NCI-H774 (cell line): ENCODE results near the gene PPIL4.
"Not testable (repeated sequence)": the region's sequence is repeated elsewhere in the genome, so short reads cannot be mapped to it uniquely, and the experiment has no call there.

Experiments
- DNase-seq: peaks from one replicate; lab custom pipeline; 2025; lab: John Stamatoyannopoulos, UW

The PPIL4 gene

DNA sequence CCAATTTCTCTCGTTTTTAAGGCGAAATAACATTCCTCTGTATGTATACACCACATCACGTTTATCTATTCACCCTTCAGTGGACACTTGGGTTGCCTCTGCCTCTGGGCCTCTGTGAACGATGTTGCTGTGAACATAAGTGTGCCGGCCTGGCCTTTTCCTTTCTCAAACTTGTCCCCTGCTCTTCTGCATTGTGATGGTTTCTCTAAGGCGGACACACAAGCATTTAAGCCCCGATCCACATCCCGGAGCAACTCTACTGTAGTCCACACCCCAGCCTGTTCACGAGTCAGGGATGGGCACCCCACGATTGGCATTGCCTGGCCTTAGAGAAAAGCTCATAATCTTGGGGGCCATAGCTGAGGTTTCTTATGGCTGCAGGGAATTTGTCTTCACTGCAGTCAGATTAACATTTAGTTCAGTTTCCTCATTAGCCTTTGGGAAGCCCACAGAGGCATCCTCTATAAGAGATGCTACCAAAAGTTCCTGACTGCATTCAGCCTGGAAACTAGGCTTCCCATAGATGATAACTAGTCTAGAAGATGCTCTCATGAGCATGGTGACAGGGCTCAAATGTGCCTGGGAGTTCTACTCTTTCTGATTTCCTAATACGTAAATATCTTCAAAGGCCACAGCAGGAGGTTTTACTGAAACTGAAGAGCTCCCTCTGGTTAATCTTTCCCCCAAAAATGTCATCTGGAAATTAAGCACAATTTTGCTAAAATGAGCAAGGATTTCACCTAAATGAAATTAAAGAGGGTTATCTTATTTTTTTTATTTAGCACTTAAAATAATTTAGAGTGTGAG is 61.8 kb downstream of the PPIL4 start:
- DNase-seq, result no peak

GRCh38 chr6:149483334-149483725 is 62.5 kb downstream of the PPIL4 start:
- no peak for DNase-seq

DNA sequence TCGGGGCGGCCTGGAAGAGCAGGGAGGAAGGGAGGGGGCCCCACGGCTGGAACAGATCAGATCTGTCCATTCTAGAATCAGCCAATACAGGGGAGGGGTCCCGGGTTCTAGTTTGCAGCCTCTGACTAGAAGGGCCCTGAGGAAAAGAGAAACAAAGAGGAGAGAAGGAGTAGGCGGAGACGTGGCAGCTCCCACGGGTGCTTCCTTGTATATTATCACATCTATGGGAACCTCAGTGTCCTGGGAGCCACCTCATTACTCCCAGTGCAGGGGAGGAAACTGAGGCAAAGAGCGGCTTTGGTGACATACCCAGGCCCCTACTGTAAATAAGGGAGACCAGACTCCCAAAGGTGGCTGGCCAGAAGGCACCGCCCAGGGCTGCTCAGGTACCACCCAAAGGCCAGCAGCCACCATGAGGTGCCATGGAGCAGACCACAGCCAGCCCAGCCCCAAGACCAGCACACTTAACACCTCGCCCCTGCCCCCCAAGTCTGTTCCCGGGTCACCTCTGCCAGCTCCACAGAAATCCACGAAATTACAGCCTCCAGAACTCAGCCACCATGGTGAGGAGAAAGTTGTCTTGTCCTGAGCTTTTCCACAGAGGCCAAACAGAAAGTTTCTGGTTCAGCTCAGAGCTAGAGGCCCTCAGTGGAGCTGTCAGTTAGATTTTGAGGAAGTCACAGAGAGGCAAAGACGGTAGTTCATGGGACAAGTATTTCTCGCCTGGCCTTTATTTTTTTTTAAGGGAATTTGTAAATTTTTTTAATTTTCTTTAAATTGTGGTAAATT is 63.1 kb downstream of the PPIL4 start:
- DNase-seq, result no peak

DNA sequence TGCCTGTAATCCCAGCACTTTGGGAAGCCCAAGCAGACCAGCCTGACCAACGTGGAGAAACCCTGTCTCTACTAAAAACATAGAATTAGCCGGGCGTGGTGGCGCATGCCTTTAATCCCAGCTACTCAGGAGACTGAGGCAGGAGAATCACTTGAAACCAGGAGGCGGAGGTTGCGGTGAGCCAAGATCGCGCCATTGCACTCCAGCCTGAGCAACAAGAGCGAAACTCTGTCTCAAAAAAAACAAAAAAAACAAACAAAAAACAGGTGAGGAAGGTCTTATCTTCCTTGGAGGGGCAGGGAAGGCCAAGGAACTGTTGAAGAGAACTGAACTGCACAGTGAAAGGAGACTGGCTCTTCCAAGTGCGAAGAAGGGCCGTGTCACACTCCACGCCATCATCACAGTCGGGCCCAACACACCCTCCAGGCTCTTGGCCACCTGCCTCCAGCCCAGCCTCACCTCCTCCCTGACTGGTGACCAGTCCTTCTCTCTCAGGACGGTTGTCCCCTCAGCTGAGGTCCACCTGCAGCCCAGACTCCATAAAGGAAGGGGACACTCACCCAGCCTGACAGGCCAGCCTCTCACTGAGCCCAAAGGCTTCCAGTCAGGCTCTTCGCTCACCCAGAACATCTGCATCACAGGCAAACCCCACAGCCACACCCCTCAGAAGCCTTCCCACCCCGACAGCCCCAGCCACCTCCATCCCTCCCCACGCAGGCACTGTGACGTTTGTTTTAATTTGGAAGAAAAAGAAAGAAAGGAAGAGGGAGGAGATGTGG is 65.2 kb downstream of the PPIL4 start:
- DNase-seq, result no peak

DNA sequence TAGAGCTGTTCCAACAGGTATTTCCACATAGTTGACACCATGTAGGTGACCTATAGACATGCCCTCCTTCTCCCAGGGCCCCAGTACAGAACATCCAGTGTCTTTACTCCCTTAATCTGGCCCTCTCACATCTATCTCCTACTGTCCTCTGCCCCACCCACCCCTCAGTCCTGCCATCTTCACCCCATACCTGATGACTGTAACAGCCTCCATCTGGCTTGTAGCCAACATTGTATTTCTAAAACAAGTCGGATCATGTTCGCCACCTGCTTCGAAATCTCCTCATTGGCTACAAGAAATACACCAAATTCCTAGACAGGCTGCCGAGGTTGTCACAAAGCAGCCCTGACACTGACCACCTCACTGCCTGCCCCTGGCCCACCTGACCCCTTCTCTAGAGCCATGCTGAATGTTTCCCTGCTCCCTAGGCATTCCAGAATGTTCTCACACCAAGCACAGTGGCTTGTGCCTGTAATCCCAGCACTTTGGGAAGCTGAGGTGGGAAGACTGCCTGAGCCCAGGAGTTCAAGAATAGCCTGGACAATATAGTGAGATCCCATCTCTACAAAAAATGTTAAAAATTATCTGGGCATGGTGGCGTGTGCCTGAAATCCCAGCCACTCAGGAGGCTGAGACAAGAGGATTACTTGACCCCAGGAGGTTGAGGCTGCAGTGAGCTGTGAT is 67.1 kb downstream of the PPIL4 start:
- no peak for DNase-seq

GRCh38 chr6:149477544-149477943 is 68.3 kb downstream of the PPIL4 start:
- DNase-seq, result no peak

DNA sequence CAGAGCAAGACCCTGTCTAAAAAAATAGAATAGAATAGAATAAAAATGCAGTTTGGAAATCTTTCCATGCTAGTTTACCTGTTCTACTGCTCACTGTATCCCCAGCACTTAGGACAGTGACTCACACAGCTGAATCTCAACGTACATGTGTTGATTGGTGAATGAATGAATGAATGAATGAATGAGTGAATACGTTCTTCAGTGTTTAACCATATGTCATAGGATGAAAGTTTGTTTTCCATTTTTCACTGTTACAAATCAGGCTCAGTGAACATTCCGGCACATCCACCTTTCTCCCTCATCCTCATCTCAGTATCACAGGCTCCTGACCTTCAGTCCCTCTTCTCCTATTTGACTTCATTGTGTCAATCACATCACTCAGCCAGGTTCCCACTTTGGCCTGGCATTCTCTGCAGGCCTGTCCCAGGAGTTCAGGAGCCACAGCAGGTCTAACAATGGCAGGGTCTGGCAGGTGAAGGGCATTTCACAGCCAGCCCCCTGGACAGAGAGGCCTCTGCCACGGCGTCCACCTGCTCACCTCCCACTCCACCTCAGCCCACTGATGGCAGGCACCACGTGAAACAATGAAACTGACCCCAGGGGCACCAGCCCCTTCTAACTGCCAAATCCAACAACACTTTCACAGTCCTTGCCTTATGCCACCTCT is 68.9 kb downstream of the PPIL4 start:
- no peak for DNase-seq

DNA sequence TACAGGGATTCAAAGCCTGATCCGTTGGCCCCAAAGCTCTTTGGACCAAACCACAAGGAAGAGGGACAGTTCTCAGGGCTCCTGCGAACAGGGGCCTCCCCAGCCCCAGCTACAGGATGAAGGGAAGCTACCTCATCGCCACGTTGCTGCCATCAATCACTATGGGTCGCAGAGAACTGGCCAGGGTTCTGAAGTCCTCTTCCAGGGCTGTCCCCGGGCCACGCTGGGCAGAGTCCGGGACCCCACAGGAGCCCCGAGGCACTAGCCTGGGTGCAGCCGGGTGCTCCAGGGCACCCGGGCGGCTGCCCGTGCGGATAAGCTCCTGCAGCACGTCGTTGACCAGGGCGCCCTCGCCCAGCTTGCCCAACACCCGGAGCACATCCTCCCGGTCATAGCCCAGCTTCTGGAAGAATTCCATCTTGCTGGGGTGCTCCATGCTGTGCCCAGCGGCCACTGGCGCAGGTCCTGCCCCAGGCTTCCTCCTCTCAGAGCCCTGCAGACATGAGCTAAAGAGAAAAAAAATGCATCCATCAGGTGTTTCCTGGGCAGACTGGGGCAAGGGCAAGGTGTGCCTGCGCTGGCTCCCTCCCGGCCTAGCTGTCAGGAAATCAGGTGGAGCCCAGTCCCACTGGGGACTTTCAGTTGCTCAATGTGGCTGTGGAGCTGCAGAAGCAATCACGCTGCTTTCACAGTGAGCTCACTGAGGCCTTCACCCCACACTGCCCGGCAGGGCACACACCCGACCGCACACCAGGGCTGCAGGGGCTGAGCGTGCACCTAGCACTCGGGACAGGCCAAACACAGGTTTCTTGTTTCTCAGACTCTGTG is 71.5 kb downstream of the PPIL4 start:
- DNase-seq, result no peak

- DNase-seq, result no peak
Observed at GRCh38 chr6:149473080-149474052, 72.5 kb downstream of the PPIL4 start.

DNA sequence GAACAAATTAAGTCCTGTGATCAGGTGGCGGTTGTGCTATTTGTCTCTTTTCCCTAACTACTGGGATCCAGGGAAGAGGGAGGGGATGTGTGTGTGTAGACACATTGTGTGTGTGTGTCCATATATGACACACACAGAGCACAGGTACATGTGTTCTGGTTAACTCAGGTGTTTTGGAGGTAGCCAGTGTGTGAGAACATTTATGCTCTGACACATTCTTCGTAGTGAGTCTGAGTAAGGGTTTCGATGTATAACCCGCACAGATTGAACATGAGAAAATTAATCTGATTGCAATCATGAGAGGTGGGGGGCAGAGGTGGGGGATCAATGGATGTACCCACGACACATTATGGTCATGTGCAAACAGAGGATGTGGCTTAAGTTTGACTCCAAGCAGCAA is 73.6 kb downstream of the PPIL4 start:
- DNase-seq, result no peak

- no peak for DNase-seq
Observed at GRCh38 chr6:149471801-149472200, 74.0 kb downstream of the PPIL4 start.

GRCh38 chr6:149470948-149471347 is 74.9 kb downstream of the PPIL4 start:
- no peak for DNase-seq

DNA sequence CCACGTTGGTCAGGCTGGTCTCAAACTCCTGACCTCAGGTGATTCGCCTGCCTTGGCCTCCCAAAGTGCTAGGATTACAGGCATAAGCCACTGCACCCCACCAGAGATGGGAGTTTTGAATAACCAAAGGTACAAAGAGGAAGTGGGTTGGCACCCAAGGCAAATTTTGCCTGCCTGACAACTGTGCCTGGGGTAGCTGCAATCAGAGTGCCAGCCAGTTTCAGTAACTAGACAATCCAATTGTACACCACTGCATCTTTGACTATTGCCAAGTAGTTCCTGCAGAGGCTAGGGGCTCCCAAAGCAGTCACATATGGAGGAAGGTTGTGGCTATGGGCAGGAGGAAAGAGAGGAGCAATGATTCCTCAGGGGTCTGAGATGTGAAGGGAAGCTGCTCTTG is 77.7 kb downstream of the PPIL4 start:
- DNase-seq, result no peak

DNA sequence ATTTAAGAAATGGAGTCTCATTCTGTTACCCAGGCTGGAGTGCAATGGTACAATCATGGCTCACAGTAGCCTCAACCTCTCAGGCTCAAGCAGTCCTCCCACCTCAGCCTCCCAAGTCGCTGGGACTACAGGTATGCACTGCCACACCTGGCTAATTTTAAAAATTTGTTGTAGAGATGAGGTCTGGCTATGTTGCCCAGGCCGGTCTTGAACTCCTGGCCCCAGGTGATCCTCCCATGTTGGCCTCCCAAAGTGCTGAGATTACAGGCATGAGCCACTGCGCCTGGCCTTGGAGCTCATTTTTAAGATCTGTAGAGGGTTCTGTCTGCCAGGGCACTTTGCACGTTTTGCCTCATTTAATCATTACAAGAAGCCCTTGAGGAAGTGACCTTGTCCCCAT is 78.6 kb downstream of the PPIL4 start:
- DNase-seq, result no peak

GRCh38 chr6:149464411-149464810 is 81.4 kb downstream of the PPIL4 start:
- DNase-seq, result no peak

- no peak for DNase-seq
Observed at GRCh38 chr6:149463781-149464180, 82.1 kb downstream of the PPIL4 start.

- DNase-seq, result not testable (repeated sequence)
Observed at GRCh38 chr6:149462712-149463111, 83.1 kb downstream of the PPIL4 start.

DNA sequence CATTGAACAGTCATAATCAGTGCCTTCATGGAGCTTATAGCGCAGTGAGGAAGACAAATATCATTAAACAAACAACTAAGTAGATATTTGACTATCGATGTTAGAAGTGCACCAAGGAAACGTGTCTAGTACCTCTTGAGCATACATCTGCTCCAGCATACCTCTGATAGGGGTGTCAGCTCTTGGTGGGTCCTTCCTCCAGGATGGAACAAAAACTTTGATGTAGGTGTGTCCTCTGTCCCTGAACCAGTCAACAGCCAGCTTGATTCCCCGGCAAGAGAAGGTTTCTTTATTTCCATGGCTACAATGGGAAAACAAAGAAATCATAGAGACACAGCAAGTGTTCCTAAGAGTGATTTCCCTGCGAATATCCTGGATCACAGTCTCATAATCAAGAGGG is 84.2 kb downstream of the PPIL4 start:
- no peak for DNase-seq

DNA sequence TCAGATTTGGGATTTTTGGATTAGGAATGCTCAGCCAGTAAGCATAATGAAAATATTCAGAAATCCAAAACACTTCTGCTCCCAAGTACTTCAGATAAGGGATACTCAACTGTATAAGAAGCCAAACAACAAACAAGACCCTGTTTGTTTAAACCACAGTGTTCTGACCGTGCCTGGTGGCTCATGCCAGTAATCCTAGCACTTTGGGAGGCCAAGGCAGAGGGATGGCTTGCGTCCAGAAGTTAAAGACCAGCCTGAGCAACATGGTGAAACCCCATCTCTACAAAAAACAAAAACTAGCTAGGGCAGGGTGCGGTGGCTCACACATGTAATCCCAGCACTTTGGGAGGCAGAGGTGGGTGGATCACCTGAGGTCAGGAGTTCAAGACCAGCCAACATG is 85.6 kb downstream of the PPIL4 start:
- not testable (repeated sequence) for DNase-seq
